Esophagus squamous epithelium (tissue), 5 donors: ENCODE results near the gene RABEP2. TPM values are rescaled to one million over a fixed set of nuclear protein-coding genes. Genes with fewer than 3 reads are reported as not detected.
A peak's percentile ranks its signal among the peaks of the same experiment; 100 is the strongest.

ENCODE experiments used
- DNase-seq: peaks from one replicate; lab custom pipeline; 2025; lab: John Stamatoyannopoulos, UW
- H3K27ac ChIP-seq, 4 donors: fragments of 200-600 bp; sonication (generic); one replicate each; pipeline ENCODE4 v1.5.1; 2016 to 2019; ENCODE audit warnings: mild to moderate bottlenecking in 1 of 4
- H3K27me3 ChIP-seq, 4 donors: fragments of 200-600 bp; sonication (generic); 1 replicate in 3 of 4; 2 replicates in 1 of 4; pipeline versions ENCODE4 v1.5.1 to v1.6.0; 2017 to 2021; ENCODE audit warnings: antibody characterized with exemption in 1 of 4
- H3K36me3 ChIP-seq, 3 donors: fragments of 200-600 bp; sonication (generic); one replicate each; pipeline ENCODE4 v1.5.1; 2016 to 2019
- H3K4me1 ChIP-seq, 3 donors: fragments of 200-600 bp; sonication (generic); one replicate each; pipeline ENCODE4 v1.5.1; 2017 to 2019
- H3K4me3 ChIP-seq, 4 donors: fragments of 200-600 bp; sonication (generic); 1 replicate in 3 of 4; 2 replicates in 1 of 4; pipeline ENCODE4 v1.5.1; 2016 to 2019; ENCODE audit warnings: mild to moderate bottlenecking in 2 of 4, moderate library complexity in 1 of 4
- H3K9me3 ChIP-seq, 3 donors: fragments of 200-600 bp; sonication (generic); one replicate each; pipeline ENCODE4 v1.5.1; 2016 to 2019
- POLR2A ChIP-seq, 4 donors: fragments of 450-650 bp; IDR thresholded peaks; one replicate each; pipeline ENCODE4 v1.6.1; 2017; ENCODE audit warnings: antibody characterized with exemption in 4 of 4, mild to moderate bottlenecking in 4 of 4, moderate library complexity in 3 of 4
- WGBS, 2 donors: methylation state at CpG; one replicate each; pipeline ENCODE4 v1.1.5; 2018; 5-methylcytosine and 5-hydroxymethylcytosine counted together
- intact Hi-C: fragments of 100-400 bp; cut with DNase I; formaldehyde crosslinking; loops from one replicate; pipeline ENCODE4 v1.15.0; 2022
- total RNA-seq, 4 donors: library from RNA; depleted of rRNA; stranded (reverse); fragments of >200 nt; gene quantifications; one replicate each; pipeline ENCODE4 v1.1.0, GENCODE V29; 2016
- TF ChIP-seq, protein P1 (sequence below), 6 experiments: fragments of 450-650 bp in 4 of 6; fragments of 200-600 bp in 2 of 6; sonication (generic) in 2 of 6; IDR thresholded peaks; one replicate each; pipeline ENCODE4 v1.5.1; 2016 to 2019; ENCODE audit warnings: antibody characterized with exemption in 6 of 6, mild to moderate bottlenecking in 4 of 6, moderate library complexity in 4 of 6
- donor health status: DM: yes; HTN: yes; CAD: no.

RABEP2 gene
- total RNA-seq, 4 donors from 2014 or later, result 28.7 to 47.2 (median 37.2) TPM

DNA sequence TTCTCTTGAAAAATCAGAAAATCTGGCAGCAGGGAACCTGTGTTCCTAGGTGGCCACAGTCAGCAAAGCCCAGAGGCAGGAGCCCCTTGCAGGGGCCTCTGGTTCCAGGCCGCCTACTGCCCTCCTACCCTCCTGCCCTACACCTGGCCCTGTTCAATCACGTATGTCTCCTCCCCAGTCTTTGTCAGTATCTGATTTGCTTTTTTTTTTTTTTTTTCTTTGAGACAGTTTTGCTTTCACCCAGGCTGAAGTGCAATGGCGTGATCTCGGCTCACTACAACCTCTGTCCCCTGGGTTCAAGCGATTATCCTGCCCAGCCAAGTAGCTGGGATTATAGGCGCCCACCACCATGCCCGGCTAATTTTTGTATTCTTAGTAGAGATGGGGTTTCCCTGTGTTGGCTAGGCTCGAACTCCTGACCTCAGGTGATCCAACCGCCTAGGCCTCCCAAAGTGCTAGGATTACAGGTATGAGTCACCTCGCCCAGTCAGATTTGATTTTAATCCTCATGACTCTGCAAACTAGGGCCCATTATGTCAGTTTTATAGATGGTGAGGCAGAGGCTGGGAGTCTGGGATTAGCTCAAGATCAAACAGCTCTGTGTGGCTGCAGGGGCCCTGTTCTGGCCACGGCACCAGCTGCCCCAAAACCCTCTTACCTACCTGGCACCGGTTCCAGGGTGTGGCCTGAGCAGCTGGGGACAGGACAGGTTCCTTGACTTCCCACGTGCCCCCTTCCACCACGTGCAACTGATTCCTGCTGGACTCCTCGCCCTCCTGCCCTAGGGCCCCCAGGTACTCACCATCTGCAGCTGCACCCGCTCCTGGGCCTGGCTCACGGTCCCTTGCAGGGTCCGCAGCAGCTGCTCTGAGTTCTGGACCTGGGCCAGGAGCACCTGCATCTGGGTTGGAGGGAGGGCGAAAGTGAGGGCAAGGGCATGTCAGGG, 14.7 kb downstream of the RABEP2 start:
- H3K9me3 ChIP-seq, result no peaks in the 10 kb centered on the region
- no peak for DNase-seq
- H3K4me3 ChIP-seq, result no peak overlapping the region
- intact Hi-C loops, result no loop called here
- H3K27ac ChIP-seq, result peak overlapping the region in 3 of 4 donors; percentile 21 to 43 (median 35)
- 59 to 69% methylated on average over 7 to 15 of the region's 19 CpGs for WGBS, 2 donors
- no peak for TF ChIP-seq POLR2A (IDR thresholded peaks at IDR 0.05)
- TF ChIP-seq, protein P1, sequence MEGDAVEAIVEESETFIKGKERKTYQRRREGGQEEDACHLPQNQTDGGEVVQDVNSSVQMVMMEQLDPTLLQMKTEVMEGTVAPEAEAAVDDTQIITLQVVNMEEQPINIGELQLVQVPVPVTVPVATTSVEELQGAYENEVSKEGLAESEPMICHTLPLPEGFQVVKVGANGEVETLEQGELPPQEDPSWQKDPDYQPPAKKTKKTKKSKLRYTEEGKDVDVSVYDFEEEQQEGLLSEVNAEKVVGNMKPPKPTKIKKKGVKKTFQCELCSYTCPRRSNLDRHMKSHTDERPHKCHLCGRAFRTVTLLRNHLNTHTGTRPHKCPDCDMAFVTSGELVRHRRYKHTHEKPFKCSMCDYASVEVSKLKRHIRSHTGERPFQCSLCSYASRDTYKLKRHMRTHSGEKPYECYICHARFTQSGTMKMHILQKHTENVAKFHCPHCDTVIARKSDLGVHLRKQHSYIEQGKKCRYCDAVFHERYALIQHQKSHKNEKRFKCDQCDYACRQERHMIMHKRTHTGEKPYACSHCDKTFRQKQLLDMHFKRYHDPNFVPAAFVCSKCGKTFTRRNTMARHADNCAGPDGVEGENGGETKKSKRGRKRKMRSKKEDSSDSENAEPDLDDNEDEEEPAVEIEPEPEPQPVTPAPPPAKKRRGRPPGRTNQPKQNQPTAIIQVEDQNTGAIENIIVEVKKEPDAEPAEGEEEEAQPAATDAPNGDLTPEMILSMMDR (IDR thresholded peaks at IDR 0.05), result no peak
- H3K36me3 ChIP-seq, result peaks cover 0 to 99% (median 11%) of the 10 kb centered on the region in 3 donors
- no peaks in the 10 kb centered on the region for H3K27me3 ChIP-seq
- peaks cover 0 to 10% (median 4%) of the 10 kb centered on the region in 3 donors for H3K4me1 ChIP-seq

- intact Hi-C loops, result no loop called here
- Histone ChIP-seq H3K27ac (no peak overlapping the region), H3K9me3 (no peaks in the 10 kb centered on the region), H3K36me3 (peaks cover 0 to 75% (median 13%) of the 10 kb centered on the region in 3 donors), H3K27me3 (no peaks in the 10 kb centered on the region), H3K4me1 (peaks cover 0 to 5% (median 3%) of the 10 kb centered on the region in 3 donors), H3K4me3 (no peak overlapping the region)
- DNase-seq, result no peak
- TF ChIP-seq, protein P1 (IDR thresholded peaks at IDR 0.05), result no peak
- TF ChIP-seq POLR2A (IDR thresholded peaks at IDR 0.05), result no peak
- 88 to 90% methylated on average over 7 to 16 of the region's 24 CpGs for WGBS, 2 donors
Measured at GRCh38 chr16:28905800-28906372, 19.2 kb downstream of the RABEP2 start.

- 92% methylated on average over 2 of the region's 9 CpGs; no CpG with 5 or more reads in 1 of the 2 donors for WGBS, 2 donors
- no peak overlapping the region for H3K4me3 ChIP-seq
- peaks cover 0 to 69% (median 13%) of the 10 kb centered on the region in 3 donors for H3K36me3 ChIP-seq
- no peaks in the 10 kb centered on the region for H3K9me3 ChIP-seq
- H3K4me1 ChIP-seq, result no peaks in the 10 kb centered on the region
- H3K27me3 ChIP-seq, result no peaks in the 10 kb centered on the region
- no peak overlapping the region for H3K27ac ChIP-seq
- DNase-seq, result no peak
- TF ChIP-seq, protein P1 (IDR thresholded peaks at IDR 0.05), result no peak
- no peak for TF ChIP-seq POLR2A (IDR thresholded peaks at IDR 0.05)
- intact Hi-C loops, result no loop called here
Measured at GRCh38 chr16:28905229-28905754, 19.7 kb downstream of the RABEP2 start.

DNA sequence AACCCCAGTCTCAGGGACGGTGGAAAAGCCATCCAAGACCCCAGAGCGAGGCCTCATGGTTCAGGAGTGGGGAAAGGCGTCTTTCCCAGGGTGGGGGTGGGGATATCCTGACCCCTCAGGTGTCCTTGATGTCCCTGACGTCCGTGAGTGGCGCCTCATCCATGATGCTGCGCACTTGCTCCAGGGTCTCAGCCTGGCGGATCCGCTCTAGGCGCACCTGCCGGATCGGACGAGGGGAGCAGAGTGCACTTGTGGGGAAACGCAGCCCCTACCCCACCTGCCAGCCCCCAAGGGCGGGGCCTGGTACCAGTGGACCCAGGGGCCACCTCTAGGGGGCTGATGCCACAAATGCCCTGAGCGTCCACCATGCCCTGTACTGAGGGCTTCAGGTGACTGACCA, 20.2 kb downstream of the RABEP2 start:
- no peak overlapping the region for H3K4me3 ChIP-seq
- no peak for DNase-seq
- WGBS, 2 donors, result 91% methylated on average over 9 of the region's 16 CpGs; no CpG with 5 or more reads in 1 of the 2 donors
- H3K9me3 ChIP-seq, result no peaks in the 10 kb centered on the region
- no peak overlapping the region for H3K27ac ChIP-seq
- intact Hi-C loops, result no loop called here
- H3K4me1 ChIP-seq, result no peaks in the 10 kb centered on the region
- peaks cover 0 to 65% (median 13%) of the 10 kb centered on the region in 3 donors for H3K36me3 ChIP-seq
- H3K27me3 ChIP-seq, result no peaks in the 10 kb centered on the region
- TF ChIP-seq, protein P1 (IDR thresholded peaks at IDR 0.05), result no peak
- TF ChIP-seq POLR2A (IDR thresholded peaks at IDR 0.05), result no peak
